Epithelial cell of proximal tubule (primary cell): ENCODE data around the gene DHDH. TPM values are rescaled to one million over a fixed set of nuclear protein-coding genes. Genes with fewer than 3 reads are reported as not detected.

Source experiments
- DNase-seq: peaks from one replicate; pipeline ENCODE4 v3.0.0-alpha.2; 2011; ENCODE audit warnings: low read depth
- H3K4me3 ChIP-seq: 2 replicates; pipeline ENCODE4 v1.5.1; 2011; ENCODE audit warnings: low read depth, mild to moderate bottlenecking, low read length
- total RNA-seq: library from RNA; depleted of rRNA; stranded (reverse); fragments of >200 nt; gene quantifications from 2 replicates; pipeline ENCODE4 v1.2.3, GENCODE V29; 2015
- TF ChIP-seq, protein P1 (sequence below): conservative IDR thresholded peaks from 2 replicates; pipeline ENCODE4 v1.5.1; 2012; ENCODE audit warnings: low read depth, mild to moderate bottlenecking, low read length

The DHDH gene
- total RNA-seq, 1 donor from 2014 or later, result 0.35 TPM

DNA sequence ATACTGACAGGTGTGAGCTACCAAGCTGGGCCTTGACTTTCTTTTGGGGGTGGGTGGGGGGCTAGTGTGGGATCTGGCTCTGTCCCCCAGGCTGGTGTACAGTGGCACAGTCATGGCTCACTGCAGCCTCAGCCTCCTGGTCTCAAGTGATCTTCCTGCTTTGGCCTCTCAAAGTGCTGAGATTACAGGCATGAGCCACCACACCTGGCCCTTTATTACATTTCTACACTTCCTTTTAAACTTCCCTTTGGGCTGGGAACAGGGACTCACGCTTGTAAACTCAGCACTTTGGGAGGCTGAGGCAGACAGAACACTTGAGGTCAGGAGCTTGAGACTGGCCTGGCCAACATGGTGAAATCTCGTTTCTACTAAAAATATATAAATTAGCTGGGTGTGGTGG lies 43.6 kb downstream of the DHDH start:
- no peak for DNase-seq
- TF ChIP-seq, protein P1, sequence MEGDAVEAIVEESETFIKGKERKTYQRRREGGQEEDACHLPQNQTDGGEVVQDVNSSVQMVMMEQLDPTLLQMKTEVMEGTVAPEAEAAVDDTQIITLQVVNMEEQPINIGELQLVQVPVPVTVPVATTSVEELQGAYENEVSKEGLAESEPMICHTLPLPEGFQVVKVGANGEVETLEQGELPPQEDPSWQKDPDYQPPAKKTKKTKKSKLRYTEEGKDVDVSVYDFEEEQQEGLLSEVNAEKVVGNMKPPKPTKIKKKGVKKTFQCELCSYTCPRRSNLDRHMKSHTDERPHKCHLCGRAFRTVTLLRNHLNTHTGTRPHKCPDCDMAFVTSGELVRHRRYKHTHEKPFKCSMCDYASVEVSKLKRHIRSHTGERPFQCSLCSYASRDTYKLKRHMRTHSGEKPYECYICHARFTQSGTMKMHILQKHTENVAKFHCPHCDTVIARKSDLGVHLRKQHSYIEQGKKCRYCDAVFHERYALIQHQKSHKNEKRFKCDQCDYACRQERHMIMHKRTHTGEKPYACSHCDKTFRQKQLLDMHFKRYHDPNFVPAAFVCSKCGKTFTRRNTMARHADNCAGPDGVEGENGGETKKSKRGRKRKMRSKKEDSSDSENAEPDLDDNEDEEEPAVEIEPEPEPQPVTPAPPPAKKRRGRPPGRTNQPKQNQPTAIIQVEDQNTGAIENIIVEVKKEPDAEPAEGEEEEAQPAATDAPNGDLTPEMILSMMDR, result no peak

DNA sequence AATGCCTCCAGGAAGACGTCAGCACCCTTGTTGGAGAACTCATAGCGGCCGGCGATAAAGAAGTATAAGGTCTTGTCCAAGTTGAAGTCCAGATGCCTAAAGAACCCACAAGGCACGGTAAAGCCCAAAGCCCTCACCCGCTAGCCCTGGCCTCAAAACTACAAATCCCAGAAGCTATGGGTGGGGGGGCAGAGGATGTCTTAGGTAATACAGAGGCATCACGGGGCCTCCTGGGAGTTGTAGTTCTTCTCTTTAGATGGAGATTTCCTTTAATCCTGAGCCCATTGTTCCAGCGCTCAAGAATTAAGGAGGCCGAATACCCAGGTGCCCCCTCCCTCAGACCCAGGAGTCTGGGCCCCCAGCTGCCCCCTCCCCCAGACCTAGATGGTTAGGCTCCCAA lies 48.8 kb downstream of the DHDH start:
- TF ChIP-seq, protein P1, result no peak
- H3K4me3 ChIP-seq, result no peak overlapping the region
- no peak for DNase-seq

More for the DNA sequence above, 43.6 kb downstream of the DHDH start:
- H3K4me3 ChIP-seq, result no peak overlapping the region

DNA sequence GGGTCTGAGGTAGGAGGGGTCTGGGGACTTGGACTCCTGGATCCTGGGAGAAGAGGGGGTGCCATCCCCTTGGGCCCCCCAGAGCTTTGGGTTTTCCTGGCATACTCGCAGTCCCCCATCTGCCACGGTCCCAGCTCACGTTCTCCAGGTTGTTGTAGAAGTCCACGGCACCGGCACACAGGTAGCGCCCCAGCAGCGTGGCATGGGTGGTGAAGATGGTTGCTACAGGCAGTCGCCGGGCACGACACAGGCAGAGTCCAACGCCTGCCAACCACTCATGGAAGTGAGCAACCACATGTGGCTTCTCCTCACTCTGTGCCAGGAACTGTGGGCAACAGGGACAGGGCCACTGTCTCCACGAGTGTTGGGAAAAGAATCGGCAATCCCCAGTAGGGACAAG lies 52.2 kb downstream of the DHDH start:
- no peak for DNase-seq
- TF ChIP-seq, protein P1, result no peak
- H3K4me3 ChIP-seq, result no peak overlapping the region

DNA sequence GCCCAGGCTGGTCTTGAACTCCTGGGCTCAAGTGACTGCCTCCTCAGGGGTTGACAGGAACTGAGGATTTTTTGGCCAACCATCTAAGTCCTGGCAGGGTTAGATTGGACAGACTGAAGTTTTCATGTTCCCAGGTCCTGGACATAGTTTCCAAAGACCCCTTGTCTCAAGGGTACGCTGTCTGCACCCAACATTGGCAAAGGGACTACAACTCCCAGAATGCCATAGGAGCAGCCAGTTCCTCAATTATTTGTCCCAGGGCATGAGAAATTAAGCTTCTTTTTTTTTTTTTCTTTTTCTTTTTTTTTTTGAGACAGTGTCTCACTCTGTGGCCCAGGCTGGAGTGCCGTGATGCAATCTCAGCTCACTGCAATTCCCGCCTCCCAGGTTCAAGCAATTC lies 52.7 kb downstream of the DHDH start:
- H3K4me3 ChIP-seq, result no peak overlapping the region
- TF ChIP-seq, protein P1, result no peak
- DNase-seq, result no peak

DNA sequence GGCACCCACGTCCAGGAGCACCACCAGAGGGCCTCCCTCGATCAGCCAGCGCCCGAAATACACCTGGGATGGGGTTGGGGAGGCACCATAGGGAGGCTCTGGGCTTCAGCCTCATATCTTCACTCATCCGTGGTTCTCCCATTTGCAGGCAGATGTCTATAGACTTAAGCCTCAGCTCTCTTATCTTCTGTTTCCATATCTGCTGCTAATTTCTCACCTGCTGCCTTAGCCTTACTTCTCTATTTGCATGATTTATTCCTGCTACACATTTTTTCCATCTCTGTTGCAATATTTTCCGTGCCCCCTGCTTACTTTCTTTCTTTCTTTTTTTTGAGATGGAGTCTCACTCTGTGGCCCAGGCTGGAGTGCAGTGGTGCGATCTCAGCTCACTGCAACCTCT lies 53.8 kb downstream of the DHDH start:
- TF ChIP-seq, protein P1, result no peak
- DNase-seq, result no peak
- H3K4me3 ChIP-seq, result no peak overlapping the region

DNA sequence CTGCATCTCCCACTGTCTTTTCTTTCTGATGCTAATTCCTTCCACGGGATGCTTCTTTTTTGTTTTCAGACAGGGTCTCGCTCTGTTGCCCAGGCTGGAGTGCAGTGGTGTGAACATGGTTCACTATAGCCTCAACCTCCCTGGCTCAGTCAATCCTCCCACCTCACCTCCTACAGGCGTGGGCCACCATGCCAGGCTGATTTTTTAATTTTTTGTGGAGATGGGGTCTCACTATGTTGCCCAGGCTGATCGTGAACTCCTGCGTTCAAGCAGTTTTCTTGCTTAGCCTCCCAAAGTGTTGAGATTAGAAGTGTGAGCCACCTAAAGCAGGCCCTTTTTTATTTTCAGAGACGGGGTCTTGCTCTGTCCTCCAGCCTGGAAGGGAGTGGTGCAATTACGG lies 54.8 kb downstream of the DHDH start:
- TF ChIP-seq, protein P1, result no peak
- no peak for DNase-seq
- H3K4me3 ChIP-seq, result no peak overlapping the region

DNA sequence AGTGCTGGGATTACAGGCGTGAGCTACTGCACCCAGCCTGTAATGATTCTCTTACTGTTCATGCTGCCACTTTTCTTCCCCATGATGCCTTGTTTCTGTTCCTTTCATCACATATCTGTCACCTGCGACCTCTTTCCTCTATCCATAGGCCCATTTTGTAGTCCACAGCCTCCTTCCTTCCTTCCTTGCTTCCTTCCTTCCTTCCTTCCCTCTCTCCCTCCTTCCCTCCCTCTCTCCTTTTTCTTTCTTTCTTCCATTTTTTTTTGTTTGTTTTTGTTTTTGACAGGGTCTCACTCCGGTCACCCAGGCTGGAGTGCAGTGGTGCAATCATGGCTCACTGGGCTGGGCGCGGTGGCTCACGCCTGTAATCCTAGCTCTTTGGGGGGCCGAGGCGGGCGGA lies 55.4 kb downstream of the DHDH start:
- no peak overlapping the region for H3K4me3 ChIP-seq
- no peak for DNase-seq
- TF ChIP-seq, protein P1, result no peak
